Gastrocnemius medialis (tissue), 4 donors: ENCODE measurements around the gene ALG14. TPM values are rescaled to one million over a fixed set of nuclear protein-coding genes. Genes with fewer than 3 reads are reported as not detected.
"Not testable (repeated sequence)": the region's sequence is repeated elsewhere in the genome, so short reads cannot be mapped to it uniquely, and the experiment has no call there.

Experiments
- ATAC-seq, 2 donors: fragments of 150-250 bp; one replicate each; pipeline ENCODE4 v1.9.1; 2016
- DNase-seq, 2 donors: peaks; one replicate each; pipeline ENCODE4 v3.0.0-alpha.2; 2019
- H3K27ac ChIP-seq, 4 donors: fragments of 200-600 bp; sonication (generic); 1 replicate in 1 of 4; 2 replicates in 3 of 4; pipeline ENCODE4 v1.5.1; 2016 to 2018; ENCODE audit warnings: mild to moderate bottlenecking in 2 of 4, moderate library complexity in 1 of 4
- H3K27me3 ChIP-seq, 3 donors: fragments of 200-600 bp; sonication (generic) in 2 of 3; 1 replicate in 1 of 3; 2 replicates in 2 of 3; pipeline versions ENCODE4 v1.5.1 to v1.6.0; 2016 to 2019; ENCODE audit warnings: mild to moderate bottlenecking in 1 of 3, moderate library complexity in 1 of 3
- H3K36me3 ChIP-seq, 2 donors: fragments of 200-600 bp; sonication (generic) in 1 of 2; one replicate each; pipeline ENCODE4 v1.5.1; 2017 to 2018
- H3K4me1 ChIP-seq, 2 donors: fragments of 200-600 bp; sonication (generic) in 1 of 2; one replicate each; pipeline ENCODE4 v1.5.1; 2016 to 2017; ENCODE audit warnings: mild to moderate bottlenecking in 2 of 2
- H3K4me3 ChIP-seq, 4 donors: fragments of 200-600 bp; sonication (generic) in 3 of 4; 1 replicate in 1 of 4; 2 replicates in 3 of 4; pipeline ENCODE4 v1.5.1; 2016 to 2019; ENCODE audit warnings: mild to moderate bottlenecking in 2 of 4
- H3K9me3 ChIP-seq, 3 donors: fragments of 200-600 bp; sonication (generic) in 2 of 3; 1 replicate in 1 of 3; 2 replicates in 2 of 3; pipeline ENCODE4 v1.5.1; 2016 to 2019
- CTCF ChIP-seq, 5 experiments: fragments of 450-650 bp in 3 of 5; fragments of 200-600 bp in 2 of 5; sonication (generic) in 2 of 5; IDR thresholded peaks in 4 of 5; conservative IDR thresholded peaks in 1 of 5; 1 replicate in 4 of 5; 2 replicates in 1 of 5; pipeline ENCODE4 v1.5.1; 2016 to 2019; ENCODE audit warnings: antibody characterized with exemption in 5 of 5, mild to moderate bottlenecking in 3 of 5, moderate library complexity in 3 of 5
- POLR2A ChIP-seq, 2 donors: fragments of 450-650 bp; IDR thresholded peaks; one replicate each; pipeline ENCODE4 v1.6.1; 2017; ENCODE audit warnings: antibody characterized with exemption in 2 of 2, mild to moderate bottlenecking in 2 of 2, moderate library complexity in 2 of 2
- in situ Hi-C, 4 donors: fragments of 200-750 bp; cut with MboI; loops; one replicate each; pipeline versions ENCODE4 v1.15.0 to v1.8.0; 2017; ENCODE audit warnings: low sequenced_read_pairs in 4 of 4
- intact Hi-C: fragments of 100-400 bp; cut with DNase I; formaldehyde crosslinking; loops from one replicate; pipeline ENCODE4 v1.15.1; 2023; ENCODE audit warnings: low total_unique reads
- total RNA-seq, 4 donors: library from RNA; depleted of rRNA; stranded (reverse); fragments of >200 nt; gene quantifications; one replicate each; pipeline versions ENCODE4 v1.1.0 to v1.2.3, GENCODE V29; 2016

ALG14 gene
- total RNA-seq, 4 donors from 2014 or later, result 0.24 to 0.97 (median 0.77) TPM

- ATAC-seq, result no peak
- intact Hi-C loops, result no loop called here
- no peaks in the 10 kb centered on the region for H3K4me1 ChIP-seq
- in situ Hi-C loops, result no loop called here
- peaks cover 0 to 26% of the 10 kb centered on the region in 2 donors for H3K36me3 ChIP-seq
- H3K27me3 ChIP-seq, result no peaks in the 10 kb centered on the region
- H3K27ac ChIP-seq, result no peak overlapping the region
- H3K4me3 ChIP-seq, result no peak overlapping the region
- DNase-seq, result no peak
- H3K9me3 ChIP-seq, result no peaks in the 10 kb centered on the region
- TF ChIP-seq CTCF (IDR thresholded peaks at IDR 0.05 in 4 of 5, conservative IDR thresholded peaks at IDR 0.05 in 1 of 5), result no peak
- no peak for TF ChIP-seq POLR2A (IDR thresholded peaks at IDR 0.05)
These were observed 13.8 kb downstream of the ALG14 start for GRCh38 chr1:95058974-95059373.

GRCh38 chr1:95057351-95057750 lies 15.4 kb downstream of the ALG14 start:
- Histone ChIP-seq H3K27me3 (no peaks in the 10 kb centered on the region), H3K9me3 (no peaks in the 10 kb centered on the region), H3K36me3 (peaks cover 0 to 12% of the 10 kb centered on the region in 2 donors), H3K27ac (no peak overlapping the region), H3K4me3 (no peak overlapping the region), H3K4me1 (no peaks in the 10 kb centered on the region)
- no peak for ATAC-seq
- TF ChIP-seq POLR2A (IDR thresholded peaks at IDR 0.05) (no peak), CTCF (IDR thresholded peaks at IDR 0.05 in 4 of 5, conservative IDR thresholded peaks at IDR 0.05 in 1 of 5) (no peak)
- in situ Hi-C loops, result no loop called here
- intact Hi-C loops, result no loop called here
- DNase-seq, result no peak

- DNase-seq (no peak), ATAC-seq (no peak)
- in situ Hi-C loops (loop anchor here in 2 of 4 donors (25.0 kb wide), 2 partner anchors 538 to 563 kb away; no protein-coding TSS in a partner anchor), intact Hi-C loops (no loop called here)
- Histone ChIP-seq H3K4me3 (no peak overlapping the region), H3K4me1 (no peaks in the 10 kb centered on the region), H3K27me3 (no peaks in the 10 kb centered on the region), H3K27ac (no peak overlapping the region), H3K9me3 (no peaks in the 10 kb centered on the region), H3K36me3 (no peaks in the 10 kb centered on the region)
- no peak for TF ChIP-seq POLR2A (IDR thresholded peaks at IDR 0.05)
- no peak for TF ChIP-seq CTCF (IDR thresholded peaks at IDR 0.05 in 4 of 5, conservative IDR thresholded peaks at IDR 0.05 in 1 of 5)
These were observed 22.8 kb downstream of the ALG14 start for GRCh38 chr1:95049935-95050334.

GRCh38 chr1:95048317-95048716 lies 24.4 kb downstream of the ALG14 start:
- no peaks in the 10 kb centered on the region for H3K36me3 ChIP-seq
- no peaks in the 10 kb centered on the region for H3K4me1 ChIP-seq
- DNase-seq, result no peak
- no peak overlapping the region for H3K4me3 ChIP-seq
- no peaks in the 10 kb centered on the region for H3K27me3 ChIP-seq
- no peak overlapping the region for H3K27ac ChIP-seq
- intact Hi-C loops (no loop called here), in situ Hi-C loops (loop anchor here in 2 of 4 donors (25.0 kb wide), 2 partner anchors 536 to 561 kb away; no protein-coding TSS in a partner anchor)
- ATAC-seq, result no peak
- TF ChIP-seq CTCF (IDR thresholded peaks at IDR 0.05 in 4 of 5, conservative IDR thresholded peaks at IDR 0.05 in 1 of 5), result no peak
- TF ChIP-seq POLR2A (IDR thresholded peaks at IDR 0.05), result no peak
- no peaks in the 10 kb centered on the region for H3K9me3 ChIP-seq

- H3K36me3 ChIP-seq, H3K4me1 ChIP-seq, H3K27me3 ChIP-seq, H3K4me3 ChIP-seq, ATAC-seq, H3K27ac ChIP-seq, DNase-seq, intact Hi-C loops, H3K9me3 ChIP-seq: not testable (repeated sequence)
- in situ Hi-C loops, result loop anchor here in 2 of 4 donors (25.0 kb wide), 2 partner anchors 535 to 560 kb away; no protein-coding TSS in a partner anchor
These were observed 25.1 kb downstream of the ALG14 start for GRCh38 chr1:95047624-95048023.
